Parathyroid adenoma (tissue), 2 donors: ENCODE results near the gene ANGPTL2.

Source experiments
- H2AFZ ChIP-seq: fragments of 300-600 bp; sonication (generic); one replicate; pipeline ENCODE4 v1.7.0; 2017; ENCODE audit warnings: antibody characterized with exemption, mild to moderate bottlenecking
- H3K27ac ChIP-seq: fragments of 300-600 bp; sonication (generic); one replicate; pipeline ENCODE4 v1.7.0; 2017
- H3K27me3 ChIP-seq: fragments of 300-600 bp; sonication (generic); one replicate; pipeline ENCODE4 v1.7.0; 2017; ENCODE audit warnings: low read length; ENCODE audit not compliant: control insufficient read depth, insufficient read depth
- H3K36me3 ChIP-seq: fragments of 300-600 bp; sonication (generic); one replicate; pipeline ENCODE4 v1.7.0; 2017; ENCODE audit warnings: low read length; ENCODE audit not compliant: control insufficient read depth, insufficient read depth
- H3K4me1 ChIP-seq: fragments of 300-600 bp; sonication (generic); one replicate; pipeline ENCODE4 v1.7.0; 2017; ENCODE audit warnings: control low read depth
- H3K4me2 ChIP-seq: fragments of 300-600 bp; sonication (generic); one replicate; pipeline ENCODE4 v1.7.0; 2017; ENCODE audit warnings: low read length
- H3K4me3 ChIP-seq: fragments of 300-600 bp; sonication (generic); one replicate; pipeline ENCODE4 v1.7.0; 2017; ENCODE audit warnings: low read depth, low read length
- H3K79me2 ChIP-seq: fragments of 300-600 bp; sonication (generic); one replicate; pipeline ENCODE4 v1.7.0; 2017; ENCODE audit warnings: control low read depth
- H3K9ac ChIP-seq: fragments of 300-600 bp; sonication (generic); one replicate; pipeline ENCODE4 v1.7.0; 2017; ENCODE audit warnings: mild to moderate bottlenecking
- H3K9me3 ChIP-seq: fragments of 300-600 bp; sonication (generic); one replicate; pipeline ENCODE4 v1.7.0; 2017; ENCODE audit warnings: low read length; ENCODE audit not compliant: control insufficient read depth
- TF ChIP-seq, protein P1 (sequence below): fragments of 300-600 bp; sonication (generic); IDR thresholded peaks from one replicate; pipeline ENCODE4 v1.7.0; 2017; ENCODE audit warnings: antibody characterized with exemption, mild to moderate bottlenecking
- donor health status: primary hyperparathyroidism.

The ANGPTL2 gene

DNA sequence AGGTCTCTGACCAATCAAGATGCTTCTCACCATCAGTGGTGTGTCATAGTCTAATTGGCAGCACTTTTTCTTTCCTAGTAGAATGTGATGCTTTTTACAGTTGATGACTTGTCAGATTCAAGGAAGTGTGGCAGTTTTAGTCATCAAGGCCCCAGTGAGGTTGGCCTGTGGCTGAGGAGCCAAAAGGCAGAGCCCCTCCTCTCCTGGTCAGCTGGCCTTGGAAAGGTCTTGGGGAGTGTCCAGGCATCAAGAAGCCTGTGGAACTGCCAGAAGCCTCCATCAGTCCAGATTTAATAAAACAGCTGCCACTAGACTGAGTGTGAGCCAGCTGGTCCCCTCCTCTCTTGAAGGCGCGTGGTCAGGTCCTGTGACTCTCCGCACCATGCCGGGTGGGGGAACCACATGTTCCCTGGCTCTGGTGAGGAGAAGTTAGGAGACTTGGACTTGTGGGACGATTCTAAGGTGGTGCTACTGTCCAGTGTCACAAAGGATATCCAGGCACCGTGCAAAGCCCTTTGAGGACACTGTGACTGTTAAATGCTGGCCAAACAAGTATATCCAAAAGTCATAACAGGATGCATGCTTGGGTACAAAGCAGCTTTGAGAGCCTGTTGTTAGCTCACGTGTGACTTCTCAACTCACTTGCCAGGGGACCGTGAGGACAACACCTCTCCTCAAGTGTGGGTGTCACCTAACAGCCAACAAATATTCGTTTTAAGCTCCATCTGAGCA lies 6.1 kb upstream of the ANGPTL2 start:
- H3K9ac ChIP-seq, result no peak overlapping the region
- no peaks in the 10 kb centered on the region for H3K79me2 ChIP-seq
- TF ChIP-seq, protein P1, sequence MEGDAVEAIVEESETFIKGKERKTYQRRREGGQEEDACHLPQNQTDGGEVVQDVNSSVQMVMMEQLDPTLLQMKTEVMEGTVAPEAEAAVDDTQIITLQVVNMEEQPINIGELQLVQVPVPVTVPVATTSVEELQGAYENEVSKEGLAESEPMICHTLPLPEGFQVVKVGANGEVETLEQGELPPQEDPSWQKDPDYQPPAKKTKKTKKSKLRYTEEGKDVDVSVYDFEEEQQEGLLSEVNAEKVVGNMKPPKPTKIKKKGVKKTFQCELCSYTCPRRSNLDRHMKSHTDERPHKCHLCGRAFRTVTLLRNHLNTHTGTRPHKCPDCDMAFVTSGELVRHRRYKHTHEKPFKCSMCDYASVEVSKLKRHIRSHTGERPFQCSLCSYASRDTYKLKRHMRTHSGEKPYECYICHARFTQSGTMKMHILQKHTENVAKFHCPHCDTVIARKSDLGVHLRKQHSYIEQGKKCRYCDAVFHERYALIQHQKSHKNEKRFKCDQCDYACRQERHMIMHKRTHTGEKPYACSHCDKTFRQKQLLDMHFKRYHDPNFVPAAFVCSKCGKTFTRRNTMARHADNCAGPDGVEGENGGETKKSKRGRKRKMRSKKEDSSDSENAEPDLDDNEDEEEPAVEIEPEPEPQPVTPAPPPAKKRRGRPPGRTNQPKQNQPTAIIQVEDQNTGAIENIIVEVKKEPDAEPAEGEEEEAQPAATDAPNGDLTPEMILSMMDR, result no peak
- H3K4me2 ChIP-seq, result no peak overlapping the region
- H3K9me3 ChIP-seq, result no peaks in the 10 kb centered on the region
- no peaks in the 10 kb centered on the region for H3K27me3 ChIP-seq
- H2AFZ ChIP-seq, result no peak overlapping the region
- no peak overlapping the region for H3K27ac ChIP-seq
- H3K4me1 ChIP-seq, result peaks cover under 1% of the 10 kb centered on the region
- H3K4me3 ChIP-seq, result no peak overlapping the region
- no peaks in the 10 kb centered on the region for H3K36me3 ChIP-seq

DNA sequence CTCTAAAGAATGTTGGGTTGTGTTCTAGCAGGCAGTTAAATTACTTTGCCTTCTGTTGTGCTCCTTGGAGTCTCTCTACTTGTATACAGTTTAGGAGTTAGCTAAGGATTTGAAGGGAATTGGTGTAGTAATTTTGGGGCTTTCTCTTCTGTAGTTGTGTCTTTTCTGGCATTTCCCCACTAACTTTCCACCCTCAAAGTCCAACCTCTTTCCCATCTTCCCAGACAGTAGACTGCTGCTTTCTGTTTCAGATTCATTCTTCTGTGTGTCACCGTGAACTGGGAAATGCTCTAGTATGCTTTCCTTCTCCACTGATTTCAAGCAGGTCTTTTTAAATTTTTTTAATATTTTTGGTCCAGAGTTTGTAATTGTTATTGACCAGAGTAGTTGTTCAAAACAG lies 4.5 kb upstream of the ANGPTL2 start:
- H3K9ac ChIP-seq, result no peak overlapping the region
- H3K4me2 ChIP-seq, result no peak overlapping the region

DNA sequence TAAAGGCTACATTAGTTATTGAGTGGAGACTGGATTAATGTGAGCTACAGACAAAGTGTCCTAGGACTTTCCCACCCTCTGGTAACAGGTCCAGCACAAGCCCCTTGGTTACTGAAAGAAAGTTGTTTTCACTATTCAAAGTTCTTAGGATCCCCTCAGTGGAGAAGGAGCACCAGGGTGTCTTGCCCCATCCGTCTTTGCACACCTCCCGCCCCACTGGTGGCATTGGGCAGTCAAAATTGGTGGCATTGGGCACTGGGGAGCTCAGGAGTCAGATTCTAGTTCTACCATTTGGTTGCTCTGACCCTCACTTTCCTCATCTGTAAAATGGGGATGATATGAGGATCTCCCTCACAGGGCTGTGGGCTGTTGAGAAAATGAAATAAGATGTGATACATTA lies 2.4 kb upstream of the ANGPTL2 start:
- H3K27me3 ChIP-seq, result no peaks in the 10 kb centered on the region
- H3K36me3 ChIP-seq, result no peaks in the 10 kb centered on the region
- H3K4me2 ChIP-seq, result no peak overlapping the region
- H3K79me2 ChIP-seq, result no peaks in the 10 kb centered on the region
- no peak overlapping the region for H3K27ac ChIP-seq
- TF ChIP-seq, protein P1, result no peak
- no peak overlapping the region for H2AFZ ChIP-seq
- H3K4me1 ChIP-seq, result peaks cover 7% of the 10 kb centered on the region
- H3K9me3 ChIP-seq, result no peaks in the 10 kb centered on the region
- no peak overlapping the region for H3K9ac ChIP-seq
- H3K4me3 ChIP-seq, result no peak overlapping the region

More for the DNA sequence above, 4.5 kb upstream of the ANGPTL2 start:
- H3K36me3 ChIP-seq, result no peaks in the 10 kb centered on the region
- TF ChIP-seq, protein P1, result no peak
- H3K27me3 ChIP-seq, result no peaks in the 10 kb centered on the region
- no peaks in the 10 kb centered on the region for H3K79me2 ChIP-seq
- no peak overlapping the region for H3K27ac ChIP-seq
- H3K9me3 ChIP-seq, result no peaks in the 10 kb centered on the region
- no peak overlapping the region for H2AFZ ChIP-seq
- H3K4me1 ChIP-seq, result peaks cover 7% of the 10 kb centered on the region
- H3K4me3 ChIP-seq, result no peak overlapping the region

DNA sequence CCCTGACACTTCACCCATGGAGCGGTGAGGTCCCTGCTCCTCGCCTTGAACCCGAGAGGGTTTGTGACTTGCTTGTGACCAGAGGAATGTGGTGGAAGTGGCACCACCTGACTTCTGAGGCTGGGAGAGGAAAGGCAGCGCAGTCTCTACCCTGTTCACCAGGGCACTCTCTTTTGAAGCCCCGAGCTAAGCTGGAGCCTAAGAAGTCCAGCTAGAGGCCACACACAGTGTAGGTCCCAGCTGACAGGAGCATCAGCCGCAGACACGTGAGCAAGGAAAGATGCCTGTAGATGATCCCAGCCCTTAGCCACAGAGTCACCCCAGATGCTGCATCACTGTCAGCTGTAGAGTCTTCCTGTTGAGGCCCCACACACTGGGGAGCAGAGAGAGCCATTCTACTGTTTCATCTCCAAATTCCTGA lies 1.7 kb upstream of the ANGPTL2 start:
- TF ChIP-seq, protein P1, result no peak
- Histone ChIP-seq H3K9me3 (no peaks in the 10 kb centered on the region), H3K4me3 (no peak overlapping the region), H2AFZ (no peak overlapping the region), H3K27me3 (no peaks in the 10 kb centered on the region), H3K27ac (no peak overlapping the region), H3K36me3 (no peaks in the 10 kb centered on the region), H3K79me2 (no peaks in the 10 kb centered on the region), H3K4me2 (no peak overlapping the region), H3K9ac (no peak overlapping the region), H3K4me1 (peaks cover 7% of the 10 kb centered on the region)
